CD1c-positive myeloid dendritic cell (primary cell): ENCODE data around the gene TMEM158.

Experiments used
- DNase-seq: peaks from one replicate; pipeline ENCODE4 v3.0.0-alpha.2; 2016; ENCODE audit errors: extremely low spot score

The TMEM158 gene

GRCh38 chr3:45226206-45226915 is at the start of gene TMEM158:
TSS of gene TMEM158 (minus strand) at chr3:45226287. CDS start at chr3:45226027, 260 bp downstream.
- peak; percentile 92 for DNase-seq

- DNase-seq: no peak
These were observed 49.1 kb upstream of the TMEM158 start for GRCh38 chr3:45275006-45275704.

GRCh38 chr3:45273681-45274515 is 47.8 kb upstream of the TMEM158 start:
- DNase-seq: peak; percentile 37

GRCh38 chr3:45272828-45273470 is 46.9 kb upstream of the TMEM158 start:
- no peak for DNase-seq

- DNase-seq: no peak
These were observed 46.1 kb upstream of the TMEM158 start for GRCh38 chr3:45272032-45272810.

GRCh38 chr3:45269952-45270351 is 43.9 kb upstream of the TMEM158 start:
- DNase-seq: no peak

- DNase-seq: no peak
These were observed 41.0 kb upstream of the TMEM158 start for GRCh38 chr3:45267097-45267496.

GRCh38 chr3:45261333-45262110 is 35.4 kb upstream of the TMEM158 start:
- DNase-seq: no peak

GRCh38 chr3:45259133-45259532 is 33.0 kb upstream of the TMEM158 start:
- DNase-seq: no peak

- DNase-seq: peak; percentile 24
These were observed 32.2 kb upstream of the TMEM158 start for GRCh38 chr3:45258317-45258716.

GRCh38 chr3:45253316-45253715 is 27.2 kb upstream of the TMEM158 start:
- no peak for DNase-seq

- peak; percentile 36 for DNase-seq
These were observed 26.7 kb upstream of the TMEM158 start for GRCh38 chr3:45252826-45253225.

GRCh38 chr3:45249391-45249790 is 23.3 kb upstream of the TMEM158 start:
- DNase-seq: no peak

GRCh38 chr3:45246241-45246640 is 20.2 kb upstream of the TMEM158 start:
- DNase-seq: no peak

- DNase-seq: no peak
These were observed 18.3 kb upstream of the TMEM158 start for GRCh38 chr3:45244356-45244755.

- DNase-seq: no peak
These were observed 15.1 kb upstream of the TMEM158 start for GRCh38 chr3:45241206-45241605.

GRCh38 chr3:45240292-45240691 is 14.2 kb upstream of the TMEM158 start:
- no peak for DNase-seq

GRCh38 chr3:45239254-45239653 is 13.2 kb upstream of the TMEM158 start:
- no peak for DNase-seq

- DNase-seq: peak; percentile 29
These were observed 10.9 kb upstream of the TMEM158 start for GRCh38 chr3:45236964-45237363.

GRCh38 chr3:45235409-45235808 is 9.3 kb upstream of the TMEM158 start:
- no peak for DNase-seq
